Endothelial cell of hepatic sinusoid (primary cell): ENCODE data around the gene MASP1.

Experiments used
- in situ Hi-C: cut with HindIII; loops from 2 replicates; pipeline ENCODE4 v1.10.0; 2017; ENCODE audit warnings: low sequenced_read_pairs

Gene MASP1

GRCh38 chr3:187295316-187296034, 3.9 kb upstream of the MASP1 start:
- in situ Hi-C loops, result no loop called here

GRCh38 chr3:187293516-187294430, 2.2 kb upstream of the MASP1 start:
- in situ Hi-C loops, result no loop called here

DNA sequence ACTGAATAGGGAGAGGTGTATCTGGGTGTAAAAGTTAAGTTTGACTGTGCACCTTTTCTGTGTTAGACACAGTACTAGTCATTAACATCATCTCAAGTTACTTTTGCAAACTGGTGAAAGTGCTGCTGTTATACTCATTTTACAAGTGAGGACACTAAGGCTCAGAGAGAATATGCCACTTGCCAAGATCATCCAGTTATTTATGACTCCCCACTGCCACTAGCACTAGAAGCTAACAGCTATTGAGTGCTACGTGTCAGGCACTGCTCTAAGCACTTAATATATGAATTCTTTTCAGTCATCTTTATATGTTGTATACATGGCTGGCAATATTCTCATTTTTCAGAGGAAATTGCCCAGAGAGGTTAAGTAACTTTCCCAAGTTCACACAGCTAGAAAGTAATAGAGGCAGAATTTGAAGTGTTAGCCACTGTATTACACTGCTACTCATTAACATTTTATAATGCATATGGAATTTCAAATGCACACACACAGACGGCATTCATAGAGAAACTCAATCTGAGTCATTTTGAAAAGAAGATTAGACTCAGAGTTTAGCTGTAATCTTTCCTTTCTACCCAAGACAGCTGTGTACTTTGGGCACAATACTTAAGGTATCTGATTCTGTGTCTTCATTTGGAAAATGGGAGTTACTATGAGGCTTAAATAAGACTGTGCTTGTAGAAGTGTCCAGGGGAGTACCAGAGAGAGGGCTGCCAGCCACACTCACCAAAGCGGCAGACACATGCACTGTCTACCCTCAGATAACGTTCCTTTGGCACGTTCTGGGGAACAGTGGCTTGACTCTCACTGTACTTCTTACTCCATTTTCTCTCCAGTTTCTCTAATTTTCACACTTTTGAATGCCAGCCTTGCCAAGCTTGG, 1.3 kb upstream of the MASP1 start:
- in situ Hi-C loops, result no loop called here

DNA sequence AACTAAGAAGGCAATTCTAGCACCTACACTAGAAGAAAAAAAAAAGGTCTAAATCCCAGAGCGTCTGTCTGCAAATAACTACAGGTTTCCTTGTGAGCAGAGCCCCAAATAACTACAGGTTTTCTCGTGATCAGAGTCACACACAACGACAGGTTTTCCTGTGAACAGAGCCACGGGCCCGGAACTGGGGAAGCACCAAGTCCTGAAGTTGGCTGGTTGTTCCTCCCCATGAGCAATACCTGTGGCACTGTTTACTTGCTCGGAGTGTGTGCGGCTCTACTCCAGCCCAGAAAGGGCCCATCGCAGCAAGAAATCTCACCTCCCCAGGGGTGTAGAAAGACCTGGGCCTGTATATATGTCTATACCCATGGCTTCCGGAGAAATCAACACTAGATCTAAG, 644 bp upstream of the MASP1 start:
- in situ Hi-C loops, result no loop called here

DNA sequence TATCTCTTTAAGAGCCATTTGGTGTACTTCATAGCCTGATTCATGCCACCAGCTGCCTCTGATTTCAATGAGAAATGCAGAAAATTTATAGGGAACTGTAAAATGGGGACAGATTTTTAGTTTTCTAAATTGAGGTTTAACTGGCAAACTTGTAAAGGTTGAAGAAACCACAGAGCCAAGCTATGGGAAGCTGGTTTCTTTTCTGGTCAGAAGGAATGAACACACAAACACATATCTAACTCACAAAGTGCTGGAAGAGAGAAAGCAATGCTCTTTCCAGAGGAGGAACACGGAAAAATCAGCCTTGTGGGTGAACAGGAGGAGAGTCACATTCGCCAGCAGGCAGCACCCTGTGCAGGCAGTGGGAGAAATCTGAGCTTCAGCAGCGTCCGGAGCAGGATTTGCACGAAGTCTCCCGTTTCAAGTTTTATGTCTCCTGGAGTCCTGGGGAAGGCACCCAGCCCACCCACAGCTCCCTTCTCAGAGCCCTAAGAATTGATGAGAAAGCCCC, 481 bp downstream of the MASP1 start:
- in situ Hi-C loops, result no loop called here

- in situ Hi-C loops, result no loop called here
These were observed 1.0 kb downstream of the MASP1 start for GRCh38 chr3:187290503-187290902.

GRCh38 chr3:187288855-187289605, 2.5 kb downstream of the MASP1 start:
- in situ Hi-C loops, result no loop called here

DNA sequence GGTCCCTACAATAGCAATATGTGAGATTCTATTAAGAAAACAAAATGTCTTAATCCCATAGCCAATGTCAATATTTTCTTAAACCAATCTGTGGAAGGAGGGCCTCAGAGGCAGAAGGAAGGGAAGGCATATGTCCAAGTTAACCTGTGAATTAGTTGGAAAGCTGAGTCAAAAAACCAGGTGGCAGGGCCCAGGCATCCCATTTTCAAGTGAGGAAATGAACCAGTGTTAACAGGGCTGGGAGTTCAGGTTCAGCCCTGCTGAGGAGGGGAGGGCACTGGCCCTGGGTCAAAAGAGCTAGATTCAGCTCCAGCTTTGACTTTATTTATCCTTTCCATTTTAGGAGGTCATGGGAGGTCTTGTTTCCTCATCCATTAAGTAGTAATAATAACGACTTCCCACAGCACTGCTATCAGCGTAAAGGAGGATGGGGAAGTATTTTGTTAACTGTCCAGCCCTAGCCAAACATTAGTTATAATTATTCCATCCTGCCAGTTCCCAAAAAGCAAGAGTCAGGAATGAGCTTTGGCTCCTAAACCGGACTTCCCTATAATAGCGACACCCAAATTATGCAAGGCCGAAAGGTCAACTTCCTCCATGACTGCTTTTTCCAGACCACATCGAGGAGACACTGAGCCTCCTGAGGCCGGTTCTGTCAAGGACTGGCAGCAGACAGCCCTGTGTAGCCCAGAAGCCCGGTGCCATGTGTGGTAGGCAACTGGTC, 3.2 kb downstream of the MASP1 start:
- in situ Hi-C loops, result no loop called here

DNA sequence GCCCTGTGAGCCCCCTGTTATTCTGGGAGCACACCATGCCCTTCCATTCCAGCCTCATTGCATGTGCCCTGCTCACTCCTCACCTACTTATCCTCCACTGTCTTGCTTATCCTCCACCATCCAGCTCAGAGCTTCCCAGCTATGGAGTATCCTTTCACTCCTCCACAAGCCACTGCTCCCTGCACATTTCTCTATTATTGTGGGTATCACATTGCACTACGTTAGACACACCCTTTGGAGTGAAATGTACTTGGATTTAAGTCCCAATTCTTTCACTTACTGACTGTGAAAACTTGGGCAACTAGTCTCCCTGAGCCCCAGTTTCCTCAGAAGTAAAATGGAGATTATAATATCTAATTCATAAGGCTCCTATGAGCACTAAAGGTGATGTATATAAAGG, 4.3 kb downstream of the MASP1 start:
- in situ Hi-C loops, result no loop called here

- in situ Hi-C loops, result no loop called here
These were observed 5.0 kb downstream of the MASP1 start for GRCh38 chr3:187286467-187287059.

DNA sequence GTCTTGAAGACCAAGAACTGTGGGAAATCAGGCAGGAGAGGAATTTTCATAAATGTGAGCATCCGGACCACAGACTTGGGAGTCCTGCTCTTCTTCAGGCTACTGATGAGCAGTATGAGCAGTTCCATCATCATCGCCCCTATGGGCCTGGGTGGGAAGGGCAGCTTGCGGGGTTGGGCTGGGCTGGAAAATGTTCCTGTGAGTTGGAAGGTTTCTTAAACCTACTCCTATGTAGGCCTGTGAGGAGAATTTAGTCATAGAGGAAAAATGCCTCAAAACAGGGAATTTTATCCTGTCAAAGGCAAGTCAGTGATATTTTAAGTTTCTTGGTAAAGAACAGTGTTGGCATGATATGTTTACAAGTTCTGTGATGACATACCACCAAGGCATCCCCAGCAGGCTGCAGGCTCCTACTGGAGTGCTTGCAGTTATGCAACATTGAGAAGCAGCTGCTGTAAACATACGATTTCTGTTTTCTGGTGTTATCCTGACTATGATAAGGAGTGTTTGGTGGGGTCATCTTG, 10.3 kb downstream of the MASP1 start:
- in situ Hi-C loops, result no loop called here

- in situ Hi-C loops, result no loop called here
These were observed 10.9 kb downstream of the MASP1 start for GRCh38 chr3:187280644-187281043.

DNA sequence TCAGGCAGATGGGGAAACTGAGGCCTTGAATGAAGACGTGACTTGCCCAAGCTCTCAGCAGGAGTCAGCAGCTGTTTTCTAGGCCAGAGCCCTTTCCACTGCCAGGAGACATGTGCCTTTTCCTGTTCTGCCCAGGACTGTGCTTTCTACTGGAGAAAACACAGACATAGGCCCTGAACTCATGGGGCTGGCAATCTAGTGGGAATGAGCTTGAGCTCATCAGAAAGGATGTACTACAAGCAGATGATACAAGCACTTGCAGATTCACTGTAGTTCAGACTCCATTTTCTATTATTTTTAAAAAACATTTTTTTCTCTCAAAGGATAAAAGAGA, 14.4 kb downstream of the MASP1 start:
- in situ Hi-C loops, result no loop called here

- in situ Hi-C loops, result no loop called here
These were observed 15.0 kb downstream of the MASP1 start for GRCh38 chr3:187276397-187277128.

- in situ Hi-C loops, result no loop called here
These were observed 16.6 kb downstream of the MASP1 start for GRCh38 chr3:187274977-187275338.

GRCh38 chr3:187274315-187274976, 17.1 kb downstream of the MASP1 start:
- in situ Hi-C loops, result no loop called here

DNA sequence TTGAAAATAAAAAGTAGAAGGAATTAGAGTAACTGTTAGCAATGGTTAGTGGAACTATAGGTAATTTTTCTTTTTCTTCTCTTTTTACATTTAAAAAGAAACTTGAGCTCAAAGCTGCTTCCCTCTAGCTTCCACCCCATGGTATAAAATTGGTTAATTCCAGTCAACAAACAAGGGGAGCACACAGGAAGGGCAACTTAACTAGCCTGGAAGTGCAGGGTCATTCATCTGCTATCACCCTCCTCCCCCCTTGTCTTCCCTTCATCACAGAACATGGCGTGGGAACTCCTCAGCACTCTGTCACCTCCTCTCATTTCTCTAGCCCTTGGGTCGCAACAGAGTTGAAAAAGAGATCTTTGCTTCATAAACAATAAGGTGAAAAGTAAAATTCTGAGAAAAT, 20.0 kb downstream of the MASP1 start:
- in situ Hi-C loops, result no loop called here

GRCh38 chr3:187269486-187269885, 22.1 kb downstream of the MASP1 start:
- in situ Hi-C loops, result no loop called here
